Right lobe of liver (tissue), 4 donors: Measurements from ENCODE around the gene CTDP1.

ENCODE experiments used
- CTCF ChIP-seq, 4 donors: fragments of 200-600 bp in 3 of 4; fragments of 450-650 bp in 1 of 4; IDR thresholded peaks; one replicate each; pipeline versions ENCODE4 v1.5.1 to v1.8.0; 2016 to 2022; ENCODE audit warnings: antibody characterized with exemption in 4 of 4, mild to moderate bottlenecking in 2 of 4
- POLR2A ChIP-seq: fragments of 450-650 bp; IDR thresholded peaks from one replicate; pipeline ENCODE4 v1.6.1; 2017; ENCODE audit warnings: antibody characterized with exemption, mild to moderate bottlenecking
- donor health status: DM: no; HTN: no; CAD: no.
- donor health status: DM: no; HTN: no; CAD: no.
- donor health status: DM: no; HTN: yes; CAD: no.

- TF ChIP-seq CTCF (IDR thresholded peaks at IDR 0.05): no peak
- TF ChIP-seq POLR2A: no peak
Observed at GRCh38 chr18:79695269-79695668, 15.7 kb downstream of the CTDP1 start.
